Spinal cord (tissue), 10 donors: ENCODE data around the gene PARP15. TPM values are rescaled to one million over a fixed set of nuclear protein-coding genes. Genes with fewer than 3 reads are reported as not detected.
"Not testable (repeated sequence)": the region's sequence is repeated elsewhere in the genome, so short reads cannot be mapped to it uniquely, and the experiment has no call there.

ENCODE experiments used
- DNase-seq, 6 donors: peaks; one replicate each; pipeline versions ENCODE4 v3.0.0 to v3.0.0-alpha.2; 2013 to 2015; ENCODE audit warnings: low spot score in 6 of 6, low read depth in 4 of 6
- H3K27ac ChIP-seq: one replicate; pipeline ENCODE4 v1.5.1; 2013; ENCODE audit warnings: low read depth, low read length, control low read depth
- H3K27me3 ChIP-seq: one replicate; pipeline ENCODE4 v1.6.1; 2013; ENCODE audit warnings: low read length; ENCODE audit not compliant: control insufficient read depth, insufficient read depth
- H3K36me3 ChIP-seq: one replicate; pipeline ENCODE4 v1.6.1; 2013; ENCODE audit warnings: low read length; ENCODE audit not compliant: control insufficient read depth, insufficient read depth
- H3K4me1 ChIP-seq: one replicate; pipeline ENCODE4 v1.6.1; 2013; ENCODE audit warnings: low read length; ENCODE audit not compliant: control insufficient read depth, insufficient read depth
- H3K4me3 ChIP-seq: one replicate; pipeline ENCODE4 v1.5.1; 2013; ENCODE audit warnings: low read depth, low read length, control low read depth
- H3K9me3 ChIP-seq: one replicate; pipeline ENCODE4 v1.6.1; 2013; ENCODE audit warnings: low read length; ENCODE audit not compliant: control insufficient read depth, insufficient read depth
- WGBS: methylation state at CpG from one replicate; pipeline ENCODE4 v1.1.5; 2013; ENCODE audit warnings: missing lambda C conversion rate; ENCODE audit not compliant: insufficient coverage; 5-methylcytosine and 5-hydroxymethylcytosine counted together
- polyA plus RNA-seq, 2 donors: library from polyadenylated mRNA; unstranded; fragments of 120-200 nt; gene quantifications; one replicate each; pipeline ENCODE4 v1.2.1, GENCODE V29; 2013; ENCODE audit not compliant: insufficient read length in 2 of 2
- total RNA-seq, 2 donors: library from RNA; depleted of rRNA in 1 of 2; stranded (reverse); fragments of 120-200 nt in 1 of 2; fragments of >200 nt in 1 of 2; gene quantifications; one replicate each; pipeline versions ENCODE4 v1.2.3 to v1.2.4, GENCODE V29; 2013 to 2014
- donor health status: healthy.

PARP15 gene
- total and polyA plus RNA-seq, 4 donors: 0.44 to 0.79 (median 0.52) TPM

GRCh38 chr3:122646146-122646988 lies 68.9 kb downstream of the PARP15 start:
- WGBS: 60% methylated on average over 1 of the region's 5 CpGs
- Histone ChIP-seq H3K9me3 (no peaks in the 10 kb centered on the region), H3K4me3 (no peak overlapping the region), H3K27me3 (no peaks in the 10 kb centered on the region), H3K4me1 (no peaks in the 10 kb centered on the region), H3K27ac (no peak overlapping the region), H3K36me3 (no peaks in the 10 kb centered on the region)
- DNase-seq: no peak

GRCh38 chr3:122651233-122651907 lies 73.9 kb downstream of the PARP15 start:
- not testable (repeated sequence) for H3K27me3 ChIP-seq, H3K27ac ChIP-seq, DNase-seq, H3K36me3 ChIP-seq, H3K4me1 ChIP-seq, H3K9me3 ChIP-seq, H3K4me3 ChIP-seq
- WGBS: 63% methylated on average over 11 of the region's 11 CpGs

GRCh38 chr3:122651962-122652361 lies 74.5 kb downstream of the PARP15 start:
- not testable (repeated sequence) for H3K4me1 ChIP-seq, H3K27ac ChIP-seq, DNase-seq, H3K27me3 ChIP-seq, H3K36me3 ChIP-seq, H3K4me3 ChIP-seq, H3K9me3 ChIP-seq
- WGBS: 86% methylated on average over 6 of the region's 6 CpGs

- H3K36me3 ChIP-seq, H3K4me1 ChIP-seq, H3K4me3 ChIP-seq, DNase-seq, H3K9me3 ChIP-seq, H3K27me3 ChIP-seq, H3K27ac ChIP-seq: not testable (repeated sequence)
- WGBS: no CpG with 5 or more reads among the region's 4 CpGs
Observed at GRCh38 chr3:122658336-122658735, 80.9 kb downstream of the PARP15 start.

- H3K9me3 ChIP-seq: no peaks in the 10 kb centered on the region
- no peaks in the 10 kb centered on the region for H3K4me1 ChIP-seq
- no CpG with 5 or more reads among the region's 14 CpGs for WGBS
- no peaks in the 10 kb centered on the region for H3K36me3 ChIP-seq
- no peak overlapping the region for H3K4me3 ChIP-seq
- DNase-seq: no peak
- no peak overlapping the region for H3K27ac ChIP-seq
- no peaks in the 10 kb centered on the region for H3K27me3 ChIP-seq
Observed at GRCh38 chr3:122660297-122660974, 83.0 kb downstream of the PARP15 start.

GRCh38 chr3:122661633-122662032 lies 84.2 kb downstream of the PARP15 start:
- no peak overlapping the region for H3K4me3 ChIP-seq
- no peaks in the 10 kb centered on the region for H3K9me3 ChIP-seq
- no peak for DNase-seq
- no peaks in the 10 kb centered on the region for H3K36me3 ChIP-seq
- no peak overlapping the region for H3K27ac ChIP-seq
- H3K27me3 ChIP-seq: no peaks in the 10 kb centered on the region
- no peaks in the 10 kb centered on the region for H3K4me1 ChIP-seq
- 93% methylated on average over 9 of the region's 13 CpGs for WGBS

- H3K27me3 ChIP-seq: no peaks in the 10 kb centered on the region
- H3K9me3 ChIP-seq: no peaks in the 10 kb centered on the region
- 67% methylated on average over 1 of the region's 2 CpGs for WGBS
- H3K27ac ChIP-seq: no peak overlapping the region
- H3K4me3 ChIP-seq: no peak overlapping the region
- no peak for DNase-seq
- no peaks in the 10 kb centered on the region for H3K36me3 ChIP-seq
- no peaks in the 10 kb centered on the region for H3K4me1 ChIP-seq
Observed at GRCh38 chr3:122662505-122662904, 85.1 kb downstream of the PARP15 start.

GRCh38 chr3:122665226-122665786 lies 87.9 kb downstream of the PARP15 start:
- no peak overlapping the region for H3K4me3 ChIP-seq
- WGBS: no CpG with 5 or more reads among the region's 4 CpGs
- peak in 1 of 6 donors; percentile 15 for DNase-seq

GRCh38 chr3:122665881-122666280 lies 88.4 kb downstream of the PARP15 start:
- H3K27me3 ChIP-seq: no peaks in the 10 kb centered on the region
- peak in 2 of 6 donors; percentile 38 to 52 for DNase-seq

More at GRCh38 chr3:122665226-122665786, 87.9 kb downstream of the PARP15 start:
- H3K9me3 ChIP-seq: no peaks in the 10 kb centered on the region
- no peak overlapping the region for H3K27ac ChIP-seq
- no peaks in the 10 kb centered on the region for H3K4me1 ChIP-seq
- H3K27me3 ChIP-seq: no peaks in the 10 kb centered on the region
- no peaks in the 10 kb centered on the region for H3K36me3 ChIP-seq

More at GRCh38 chr3:122665881-122666280, 88.4 kb downstream of the PARP15 start:
- Histone ChIP-seq H3K4me3 (no peak overlapping the region), H3K9me3 (no peaks in the 10 kb centered on the region), H3K4me1 (no peaks in the 10 kb centered on the region), H3K36me3 (no peaks in the 10 kb centered on the region), H3K27ac (no peak overlapping the region)
